Neuronal stem cell (in vitro differentiated cells): ENCODE data around the gene FASLG.
"Not testable (repeated sequence)": the region's sequence is repeated elsewhere in the genome, so short reads cannot be mapped to it uniquely, and the experiment has no call there.

Experiments used
- DNase-seq: peaks from one replicate; pipeline ENCODE4 v3.0.0-alpha.2; 2013; ENCODE audit warnings: low spot score
- H2AFZ ChIP-seq: one replicate; pipeline ENCODE4 v1.6.1; 2013; ENCODE audit warnings: mild to moderate bottlenecking, low read length, inconsistent platforms
- H2AK5ac ChIP-seq: 2 replicates; pipeline ENCODE4 v1.6.1; 2013; ENCODE audit warnings: low read depth, mild to moderate bottlenecking, inconsistent platforms, low read length, moderate library complexity, mixed read lengths
- H2BK120ac ChIP-seq: 2 replicates; pipeline ENCODE4 v1.6.1; 2013; ENCODE audit warnings: low read depth, mild to moderate bottlenecking, inconsistent platforms, low read length, moderate library complexity, mixed read lengths
- H2BK12ac ChIP-seq: one replicate; pipeline ENCODE4 v1.6.1; 2013; ENCODE audit warnings: low read length, inconsistent platforms
- H2BK15ac ChIP-seq: 2 replicates; pipeline ENCODE4 v1.6.1; 2013; ENCODE audit warnings: mild to moderate bottlenecking, low read length, inconsistent platforms, mixed read lengths
- H2BK5ac ChIP-seq: one replicate; pipeline ENCODE4 v1.6.1; 2013; ENCODE audit warnings: inconsistent platforms, mild to moderate bottlenecking, low read length, moderate library complexity
- H3K14ac ChIP-seq: one replicate; pipeline ENCODE4 v1.6.1; 2013; ENCODE audit warnings: low read length, inconsistent platforms
- H3K18ac ChIP-seq: 2 replicates; pipeline ENCODE4 v1.6.1; 2013; ENCODE audit warnings: low read length, inconsistent platforms
- H3K23ac ChIP-seq: 2 replicates; pipeline ENCODE4 v1.6.1; 2013; ENCODE audit warnings: low read depth, mild to moderate bottlenecking, mixed read lengths, low read length, inconsistent platforms; ENCODE audit not compliant: poor library complexity
- H3K27ac ChIP-seq: replicated peaks from 3 replicates; pipeline ENCODE4 v1.5.1; 2013; ENCODE audit warnings: low read length, inconsistent platforms
- H3K27me3 ChIP-seq, 3 experiments: 2 replicates each; pipeline ENCODE4 v1.6.1; 2013; ENCODE audit warnings: low read length in 3 of 3, mild to moderate bottlenecking in 2 of 3, inconsistent platforms in 1 of 3, low read depth in 1 of 3, mixed read lengths in 1 of 3, moderate library complexity in 1 of 3; ENCODE audit not compliant: control insufficient read depth in 3 of 3, insufficient read depth in 3 of 3
- H3K36me3 ChIP-seq, 2 donors: replicated peaks in 1 of 2; 2 replicates each; pipeline ENCODE4 v1.6.1; 2013; ENCODE audit warnings: low read length in 2 of 2; ENCODE audit not compliant: control insufficient read depth in 2 of 2, insufficient read depth in 2 of 2
- H3K4ac ChIP-seq: 2 replicates; pipeline ENCODE4 v1.6.1; 2013; ENCODE audit warnings: inconsistent platforms, mild to moderate bottlenecking, low read length, moderate library complexity
- H3K4me1 ChIP-seq, 2 donors: 1 replicate in 1 of 2; 2 replicates in 1 of 2; pipeline ENCODE4 v1.6.1; 2013; ENCODE audit warnings: low read length in 2 of 2, low read depth in 1 of 2; ENCODE audit not compliant: control insufficient read depth in 2 of 2, insufficient read depth in 1 of 2
- H3K4me2 ChIP-seq: one replicate; pipeline ENCODE4 v1.6.1; 2013; ENCODE audit warnings: mild to moderate bottlenecking, low read length, inconsistent platforms; ENCODE audit not compliant: insufficient read depth, poor library complexity, severe bottlenecking
- H3K4me3 ChIP-seq, 2 donors: 2 replicates each; pipeline ENCODE4 v1.5.1; 2013; ENCODE audit warnings: low read length in 2 of 2, mild to moderate bottlenecking in 2 of 2, inconsistent platforms in 1 of 2, moderate library complexity in 1 of 2
- H3K79me1 ChIP-seq: one replicate; pipeline ENCODE4 v1.6.1; 2013; ENCODE audit warnings: low read depth, mild to moderate bottlenecking, inconsistent platforms, low read length, moderate library complexity
- H3K9ac ChIP-seq: one replicate; pipeline ENCODE4 v1.6.1; 2013; ENCODE audit warnings: mild to moderate bottlenecking, low read depth, low read length, inconsistent platforms; ENCODE audit not compliant: poor library complexity
- H3K9me3 ChIP-seq, 2 donors: replicated peaks in 1 of 2; 2 replicates each; pipeline versions ENCODE3 to v1.6.1; 2013; ENCODE audit warnings: low read length in 2 of 2, mild to moderate bottlenecking in 2 of 2, inconsistent platforms in 1 of 2, low read depth in 1 of 2, mixed read lengths in 1 of 2, moderate library complexity in 1 of 2; ENCODE audit not compliant: control insufficient read depth in 2 of 2, insufficient read depth in 1 of 2
- H4K8ac ChIP-seq: one replicate; pipeline ENCODE4 v1.6.1; 2013; ENCODE audit warnings: low read depth, mild to moderate bottlenecking, inconsistent platforms, low read length, moderate library complexity
- H4K91ac ChIP-seq: one replicate; pipeline ENCODE4 v1.6.1; 2013; ENCODE audit warnings: low read length, low read depth, mild to moderate bottlenecking, inconsistent platforms; ENCODE audit not compliant: poor library complexity
- WGBS, 2 donors: extraction: QIAGEN DNeasy Blood & Tissue Kit; methylation state at CpG; one replicate each; pipeline ENCODE4 v1.1.7; 2013; ENCODE audit warnings: missing lambda C conversion rate in 2 of 2, mixed read lengths in 1 of 2; ENCODE audit not compliant: insufficient read length in 2 of 2, insufficient replicate concordance in 1 of 2; ENCODE audit errors: extremely low coverage in 2 of 2; 5-methylcytosine and 5-hydroxymethylcytosine counted together

FASLG gene

GRCh38 chr1:172682812-172683211 is 23.9 kb downstream of the FASLG start:
- no peak overlapping the region for H4K8ac ChIP-seq
- no peaks in the 10 kb centered on the region for H3K27me3 ChIP-seq
- H3K4me2 ChIP-seq = no peak overlapping the region
- no CpG with 5 or more reads among the region's 3 CpGs for WGBS, 2 donors
- H3K23ac ChIP-seq = no peak overlapping the region
- H3K36me3 ChIP-seq = no peaks in the 10 kb centered on the region
- peak; percentile 48 for DNase-seq
- peaks cover 3 to 13% of the 10 kb centered on the region in 2 donors for H3K4me1 ChIP-seq
- no peak overlapping the region for H3K18ac ChIP-seq
- peak overlapping the region; percentile 41 for H3K27ac ChIP-seq
- no peaks in the 10 kb centered on the region for H3K79me1 ChIP-seq
- no peak overlapping the region for H2AK5ac ChIP-seq
- no peak overlapping the region for H3K4ac ChIP-seq
- H3K9me3 ChIP-seq = no peaks in the 10 kb centered on the region
- H2BK120ac ChIP-seq = no peak overlapping the region
- H3K9ac ChIP-seq = no peak overlapping the region
- H2BK5ac ChIP-seq = no peak overlapping the region
- H3K14ac ChIP-seq = no peak overlapping the region
- no peak overlapping the region for H2BK15ac ChIP-seq
- H2AFZ ChIP-seq = peak overlapping the region; percentile 4
- H4K91ac ChIP-seq = no peak overlapping the region
- no peak overlapping the region for H3K4me3 ChIP-seq
- H2BK12ac ChIP-seq = no peak overlapping the region

- H3K18ac ChIP-seq = no peak overlapping the region
- peaks cover 3 to 8% of the 10 kb centered on the region in 2 donors for H3K4me1 ChIP-seq
- H3K79me1 ChIP-seq = no peaks in the 10 kb centered on the region
- no peak overlapping the region for H3K27ac ChIP-seq
- H3K9me3 ChIP-seq = no peaks in the 10 kb centered on the region
- no peak overlapping the region for H2AK5ac ChIP-seq
- H2BK12ac ChIP-seq = no peak overlapping the region
- no peaks in the 10 kb centered on the region for H3K36me3 ChIP-seq
- WGBS, 2 donors = no CpG with 5 or more reads among the region's 1 CpG
- no peak for DNase-seq
- no peak overlapping the region for H4K8ac ChIP-seq
- no peak overlapping the region for H3K4me2 ChIP-seq
- H2BK120ac ChIP-seq = no peak overlapping the region
- no peak overlapping the region for H3K4ac ChIP-seq
- H3K9ac ChIP-seq = no peak overlapping the region
- H2BK5ac ChIP-seq = no peak overlapping the region
- H2BK15ac ChIP-seq = no peak overlapping the region
- H3K27me3 ChIP-seq = no peaks in the 10 kb centered on the region
- H3K4me3 ChIP-seq = no peak overlapping the region
- no peak overlapping the region for H2AFZ ChIP-seq
- H4K91ac ChIP-seq = no peak overlapping the region
- H3K23ac ChIP-seq = no peak overlapping the region
- H3K14ac ChIP-seq = no peak overlapping the region
Measured at GRCh38 chr1:172686143-172686542, 27.2 kb downstream of the FASLG start.

- H3K27me3 ChIP-seq, H3K4me2 ChIP-seq, H3K9me3 ChIP-seq, H3K27ac ChIP-seq, H2BK15ac ChIP-seq, H3K4ac ChIP-seq, H2AK5ac ChIP-seq, H3K9ac ChIP-seq, H3K23ac ChIP-seq, H2BK120ac ChIP-seq, H3K4me3 ChIP-seq, H2BK12ac ChIP-seq, H3K18ac ChIP-seq, DNase-seq, H4K8ac ChIP-seq, H2AFZ ChIP-seq, H3K36me3 ChIP-seq, H3K79me1 ChIP-seq, H3K14ac ChIP-seq, H3K4me1 ChIP-seq, H4K91ac ChIP-seq, H2BK5ac ChIP-seq: not testable (repeated sequence)
- no CpG with 5 or more reads among the region's 2 CpGs for WGBS, 2 donors
Measured at GRCh38 chr1:172688428-172689085, 29.7 kb downstream of the FASLG start.

- not testable (repeated sequence) for H3K4me2 ChIP-seq, H3K27me3 ChIP-seq, H3K23ac ChIP-seq, H2BK5ac ChIP-seq, H3K4me1 ChIP-seq, H3K4ac ChIP-seq, H3K4me3 ChIP-seq, H3K36me3 ChIP-seq, H2BK120ac ChIP-seq, H3K9me3 ChIP-seq, H4K91ac ChIP-seq, H2BK15ac ChIP-seq, H3K18ac ChIP-seq, H3K27ac ChIP-seq, H2AK5ac ChIP-seq, DNase-seq, H3K14ac ChIP-seq, H3K79me1 ChIP-seq, H3K9ac ChIP-seq, H2AFZ ChIP-seq, H2BK12ac ChIP-seq, H4K8ac ChIP-seq
- no CpG with 5 or more reads among the region's 1 CpG for WGBS, 2 donors
Measured at GRCh38 chr1:172690925-172691324, 32.0 kb downstream of the FASLG start.
